Glutamatergic neuron (in vitro differentiated cells): ENCODE measurements around the gene GRHL3. TPM values are rescaled to one million over a fixed set of nuclear protein-coding genes. Genes with fewer than 3 reads are reported as not detected.

ENCODE experiments used
- DNase-seq: peaks from one replicate; pipeline ENCODE4 v3.0.0; 2022
- H3K27ac Mint-ChIP-seq: one replicate; pipeline ENCODE4 v1.8.0; 2020; ENCODE audit warnings: mild to moderate bottlenecking, mixed read lengths, inconsistent platforms; ENCODE audit not compliant: unreplicated experiment
- H3K27me3 Mint-ChIP-seq: one replicate; pipeline ENCODE4 v1.8.0; 2020; ENCODE audit warnings: mild to moderate bottlenecking, moderate library complexity, mixed read lengths, inconsistent platforms; ENCODE audit not compliant: unreplicated experiment
- H3K36me3 Mint-ChIP-seq: one replicate; pipeline ENCODE4 v1.8.0; 2020; ENCODE audit warnings: mild to moderate bottlenecking, mixed read lengths, inconsistent platforms; ENCODE audit not compliant: unreplicated experiment
- H3K4me1 Mint-ChIP-seq: one replicate; pipeline ENCODE4 v1.8.0; 2020; ENCODE audit warnings: mild to moderate bottlenecking, low read depth, mixed read lengths, inconsistent platforms; ENCODE audit not compliant: unreplicated experiment
- H3K4me3 Mint-ChIP-seq: one replicate; pipeline ENCODE4 v1.8.0; 2020; ENCODE audit warnings: mild to moderate bottlenecking, mixed read lengths, inconsistent platforms; ENCODE audit not compliant: unreplicated experiment
- H3K9me3 Mint-ChIP-seq: one replicate; pipeline ENCODE4 v1.8.0; 2020; ENCODE audit warnings: mild to moderate bottlenecking, moderate library complexity, mixed read lengths, inconsistent platforms; ENCODE audit not compliant: unreplicated experiment
- total RNA-seq: library from RNA; stranded (reverse); fragmentation: NEBNext Ultra II Directional; extraction: Animal tissue kit (Norgen Biotek cat#: 25700); gene quantifications from one replicate; pipeline ENCODE4 v1.2.1, GENCODE V29; 2021; ENCODE audit not compliant: unreplicated experiment
- TF ChIP-seq, protein P1 (sequence below): fragments of 200-600 bp; sonication (generic); IDR thresholded peaks from one replicate; pipeline ENCODE4 v1.5.0; 2021; ENCODE audit not compliant: partially characterized antibody, unreplicated experiment

GRHL3 gene
- total RNA-seq, 1 donor from 2014 or later = 0.37 TPM

GRCh38 chr1:24331961-24332673 is 13.0 kb downstream of the GRHL3 start:
- Mint-ChIP-seq H3K27me3 (peaks cover 1% of the 10 kb centered on the region), H3K9me3 (peaks cover 1% of the 10 kb centered on the region), H3K27ac (no peak overlapping the region), H3K4me3 (no peak overlapping the region), H3K36me3 (no peaks in the 10 kb centered on the region), H3K4me1 (peaks cover 2% of the 10 kb centered on the region)
- TF ChIP-seq, protein P1, sequence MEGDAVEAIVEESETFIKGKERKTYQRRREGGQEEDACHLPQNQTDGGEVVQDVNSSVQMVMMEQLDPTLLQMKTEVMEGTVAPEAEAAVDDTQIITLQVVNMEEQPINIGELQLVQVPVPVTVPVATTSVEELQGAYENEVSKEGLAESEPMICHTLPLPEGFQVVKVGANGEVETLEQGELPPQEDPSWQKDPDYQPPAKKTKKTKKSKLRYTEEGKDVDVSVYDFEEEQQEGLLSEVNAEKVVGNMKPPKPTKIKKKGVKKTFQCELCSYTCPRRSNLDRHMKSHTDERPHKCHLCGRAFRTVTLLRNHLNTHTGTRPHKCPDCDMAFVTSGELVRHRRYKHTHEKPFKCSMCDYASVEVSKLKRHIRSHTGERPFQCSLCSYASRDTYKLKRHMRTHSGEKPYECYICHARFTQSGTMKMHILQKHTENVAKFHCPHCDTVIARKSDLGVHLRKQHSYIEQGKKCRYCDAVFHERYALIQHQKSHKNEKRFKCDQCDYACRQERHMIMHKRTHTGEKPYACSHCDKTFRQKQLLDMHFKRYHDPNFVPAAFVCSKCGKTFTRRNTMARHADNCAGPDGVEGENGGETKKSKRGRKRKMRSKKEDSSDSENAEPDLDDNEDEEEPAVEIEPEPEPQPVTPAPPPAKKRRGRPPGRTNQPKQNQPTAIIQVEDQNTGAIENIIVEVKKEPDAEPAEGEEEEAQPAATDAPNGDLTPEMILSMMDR = no peak
- no peak for DNase-seq

DNA sequence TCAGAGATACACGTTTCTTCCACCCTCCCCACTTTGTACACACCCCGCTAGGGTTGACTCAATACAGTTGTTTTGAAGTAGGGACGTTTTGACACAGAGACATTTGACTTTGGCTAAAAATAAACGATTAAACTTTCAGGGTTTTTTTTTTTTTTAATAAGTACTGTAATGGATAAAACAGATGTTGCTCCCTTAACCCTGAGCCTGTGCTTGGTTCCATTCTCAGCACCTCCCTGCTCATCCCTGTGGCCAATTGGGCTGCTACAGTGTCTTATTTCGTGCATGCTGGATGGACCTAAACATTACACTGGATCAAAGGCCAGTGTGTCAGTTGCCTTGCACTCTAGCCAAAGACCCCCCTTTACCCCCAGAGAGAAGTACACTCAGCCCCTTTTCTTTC is 16.9 kb downstream of the GRHL3 start:
- no peaks in the 10 kb centered on the region for H3K36me3 Mint-ChIP-seq
- H3K4me1 Mint-ChIP-seq = peaks cover 25% of the 10 kb centered on the region
- H3K4me3 Mint-ChIP-seq = no peak overlapping the region
- TF ChIP-seq, protein P1 = no peak
- DNase-seq = no peak
- no peak overlapping the region for H3K27ac Mint-ChIP-seq
- no peaks in the 10 kb centered on the region for H3K9me3 Mint-ChIP-seq
- peaks cover 3% of the 10 kb centered on the region for H3K27me3 Mint-ChIP-seq

DNA sequence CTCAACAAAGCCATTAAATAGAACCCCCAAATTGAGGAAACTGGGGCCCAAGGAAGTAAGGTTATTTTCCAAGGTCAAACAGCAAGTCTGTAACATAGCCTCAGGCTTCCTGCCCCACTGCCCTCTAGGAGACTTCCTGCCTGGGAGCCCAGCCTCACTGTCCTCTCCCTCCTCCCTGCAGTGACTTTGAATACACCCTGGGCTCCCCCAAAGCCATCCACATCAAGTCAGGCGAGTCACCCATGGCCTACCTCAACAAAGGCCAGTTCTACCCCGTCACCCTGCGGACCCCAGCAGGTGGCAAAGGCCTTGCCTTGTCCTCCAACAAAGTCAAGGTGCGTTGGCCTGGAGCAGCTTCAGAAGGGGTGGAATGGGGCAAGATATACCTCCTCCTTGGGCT is 18.3 kb downstream of the GRHL3 start:
- H3K4me1 Mint-ChIP-seq = peaks cover 31% of the 10 kb centered on the region
- H3K27ac Mint-ChIP-seq = no peak overlapping the region
- DNase-seq = no peak
- no peaks in the 10 kb centered on the region for H3K9me3 Mint-ChIP-seq
- H3K27me3 Mint-ChIP-seq = peaks cover 4% of the 10 kb centered on the region
- no peaks in the 10 kb centered on the region for H3K36me3 Mint-ChIP-seq
- TF ChIP-seq, protein P1 = no peak
- H3K4me3 Mint-ChIP-seq = no peak overlapping the region

DNA sequence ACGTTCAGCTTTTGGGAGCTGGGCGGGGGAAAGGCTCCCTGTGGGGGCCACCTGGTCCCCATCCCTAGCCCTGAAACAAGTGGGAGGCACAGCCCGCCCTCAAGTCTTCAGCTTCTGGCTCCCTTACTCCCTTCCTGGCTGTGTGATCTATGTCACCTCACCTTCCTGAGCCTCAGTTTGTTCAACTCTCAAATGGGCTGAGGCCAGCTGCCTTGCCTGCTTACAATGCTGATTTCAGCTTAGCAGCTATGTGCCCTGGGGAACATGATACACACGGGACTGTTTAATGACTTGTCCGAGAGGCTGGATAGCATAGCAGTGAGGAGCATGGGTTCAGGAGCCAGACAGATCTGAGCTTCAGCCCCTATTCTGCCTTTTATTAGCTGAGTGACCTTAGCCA is 19.3 kb downstream of the GRHL3 start:
- Mint-ChIP-seq H3K9me3 (no peaks in the 10 kb centered on the region), H3K27ac (no peak overlapping the region), H3K27me3 (peaks cover 4% of the 10 kb centered on the region), H3K4me1 (peaks cover 31% of the 10 kb centered on the region), H3K4me3 (no peak overlapping the region), H3K36me3 (no peaks in the 10 kb centered on the region)
- TF ChIP-seq, protein P1 = no peak
- DNase-seq = no peak

DNA sequence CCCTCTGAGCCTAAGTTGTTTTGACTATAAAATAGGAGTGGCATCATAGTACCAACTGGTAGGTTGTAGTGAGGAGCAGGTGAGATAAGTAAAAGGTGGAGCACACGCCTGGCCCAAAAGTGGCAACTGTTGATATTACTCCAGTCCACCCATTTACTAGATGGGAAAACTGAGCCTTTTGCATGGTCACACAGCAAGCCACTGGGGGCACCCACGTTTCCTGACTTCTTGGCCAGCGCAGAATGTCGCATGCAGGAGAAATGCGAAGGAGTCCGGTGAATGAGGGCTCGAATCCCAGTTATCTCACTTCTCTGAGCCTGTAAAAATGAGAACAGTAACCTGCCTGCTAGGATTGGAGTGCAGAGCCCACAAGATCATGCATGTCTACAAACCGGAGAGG is 20.8 kb downstream of the GRHL3 start:
- TF ChIP-seq, protein P1 = no peak
- no peak for DNase-seq
- Mint-ChIP-seq H3K36me3 (no peaks in the 10 kb centered on the region), H3K4me3 (no peak overlapping the region), H3K9me3 (no peaks in the 10 kb centered on the region), H3K4me1 (peaks cover 31% of the 10 kb centered on the region), H3K27ac (peak overlapping the region; percentile 92), H3K27me3 (peaks cover 5% of the 10 kb centered on the region)
